GM12878 (cell line): ENCODE data around the gene EFCAB9. TPM values are rescaled to one million over a fixed set of nuclear protein-coding genes. Genes with fewer than 3 reads are reported as not detected.

Source experiments
- ATAC-seq: fragments of 200-7000 bp; cut with Tn5 transposase; 3 replicates; pipeline ENCODE4 v1.9.1; 2020; ENCODE audit warnings: mild to moderate bottlenecking, moderate library complexity
- BruUV-seq: library from RNA; stranded (reverse); fragments of 400-500 nt; replicated peaks from 2 replicates; lab custom pipeline; 2021; lab: Mats Ljungman, UMichigan
- CTCF ChIA-PET: fragments of 300-600 bp; sonication (Branson Sonifier 250); formaldehyde crosslinking; extraction: SDS; loops from one replicate; lab custom pipeline; 2021; ENCODE audit warnings: inconsistent platforms; lab: Yijun Ruan, JAX
- POLR2A ChIA-PET: fragments of 350-600 bp; formaldehyde crosslinking; extraction: SDS; loops from one replicate; lab custom pipeline; 2021; ENCODE audit warnings: inconsistent platforms; lab: Charles Lee
- RAD21 ChIA-PET: fragments of 300-600 bp; sonication (Branson Sonifier 250); formaldehyde crosslinking; loops from one replicate; lab custom pipeline; 2023; ENCODE audit warnings: antibody characterized with exemption; ENCODE audit not compliant: unreplicated experiment; lab: Charles Lee
- SMC1A ChIA-PET: fragments of 300-600 bp; sonication (Branson Sonifier 250); formaldehyde crosslinking; loops from one replicate; lab custom pipeline; 2023; ENCODE audit not compliant: unreplicated experiment, uncharacterized antibody; lab: Charles Lee
- DNase-seq: peaks from one replicate; pipeline ENCODE4 v3.0.0-alpha.2; 2011; ENCODE audit warnings: low read depth, low spot score
- FAIRE-seq: peaks from 3 replicates; lab custom pipeline; 2011; peaks lifted over from hg19 to GRCh38; lab: Jason Lieb, UNC
- H2AFZ ChIP-seq: 2 replicates; pipeline ENCODE4 v1.6.0; 2011; ENCODE audit warnings: low read depth, low read length, control low read depth; ENCODE audit not compliant: control insufficient read depth
- H3K27ac ChIP-seq: 2 replicates; pipeline ENCODE4 v1.5.1; 2011; ENCODE audit warnings: control low read depth; ENCODE audit not compliant: control insufficient read depth, insufficient read depth
- H3K27me3 ChIP-seq, 2 experiments: replicated peaks in 1 of 2; 2 replicates each; pipeline versions ENCODE4 v1.6.0 to v1.6.1; 2011; ENCODE audit warnings: low read length in 1 of 2; ENCODE audit not compliant: control insufficient read depth in 2 of 2, insufficient read depth in 2 of 2
- H3K36me3 ChIP-seq, 2 experiments: 2 replicates each; pipeline ENCODE4 v1.5.1; 2011; ENCODE audit warnings: low read length in 1 of 2; ENCODE audit not compliant: control insufficient read depth in 2 of 2, insufficient read depth in 2 of 2
- H3K4me1 ChIP-seq: 2 replicates; pipeline ENCODE4 v1.6.1; 2011; ENCODE audit warnings: mild to moderate bottlenecking, low read length, moderate library complexity, mixed read lengths; ENCODE audit not compliant: control insufficient read depth, insufficient read depth
- H3K4me2 ChIP-seq: 2 replicates; pipeline ENCODE4 v1.6.0; 2011; ENCODE audit warnings: control low read depth; ENCODE audit not compliant: control insufficient read depth, insufficient read depth
- H3K4me3 ChIP-seq: fragments of 200-600 bp; sonication (generic); 2 replicates; pipeline ENCODE4 v1.5.1; 2016
- H3K79me2 ChIP-seq: 2 replicates; pipeline ENCODE4 v1.6.0; 2011; ENCODE audit warnings: low read length; ENCODE audit not compliant: control insufficient read depth, insufficient read depth
- H3K9ac ChIP-seq: 2 replicates; pipeline ENCODE4 v1.8.0; 2011; ENCODE audit warnings: low read length, control low read depth, mixed read lengths; ENCODE audit not compliant: control insufficient read depth, insufficient read depth
- H3K9me3 ChIP-seq: replicated peaks from 3 replicates; pipeline ENCODE4 v1.5.1; 2011; ENCODE audit warnings: mild to moderate bottlenecking, low read length; ENCODE audit not compliant: control insufficient read depth, insufficient read depth
- H4K20me1 ChIP-seq: 2 replicates; pipeline ENCODE4 v1.6.0; 2011; ENCODE audit not compliant: control insufficient read depth, insufficient read depth
- ATF3 ChIP-seq: IDR thresholded peaks from 2 replicates; pipeline ENCODE4 v1.6.1; 2011; ENCODE audit warnings: low read depth, mild to moderate bottlenecking, low read length, moderate library complexity, borderline replicate concordance; ENCODE audit errors: extremely low read depth
- E2F8 ChIP-seq: fragments of 450-650 bp; IDR thresholded peaks from 2 replicates; pipeline ENCODE4 v1.6.1; 2018; ENCODE audit warnings: mild to moderate bottlenecking, low read depth, moderate library complexity; ENCODE audit not compliant: partially characterized antibody
- EZH2 ChIP-seq: IDR thresholded peaks from 2 replicates; pipeline ENCODE4 v1.6.1; 2012; ENCODE audit warnings: low read depth, mild to moderate bottlenecking, control low read depth, inconsistent platforms, low read length, borderline replicate concordance; ENCODE audit not compliant: control insufficient read depth
- IKZF1 ChIP-seq: fragments of 450-650 bp; conservative IDR thresholded peaks from 2 replicates; pipeline ENCODE4 v1.6.1; 2017; ENCODE audit warnings: antibody characterized with exemption, mild to moderate bottlenecking
- JUNB ChIP-seq: IDR thresholded peaks from 2 replicates; pipeline ENCODE4 v1.6.1; 2016; ENCODE audit warnings: antibody characterized with exemption, mild to moderate bottlenecking
- MAX ChIP-seq: IDR thresholded peaks from 2 replicates; pipeline ENCODE4 v1.6.1; 2012; ENCODE audit warnings: low read depth, low read length, improper control_type of control experiment
- MEF2A ChIP-seq: IDR thresholded peaks from 2 replicates; pipeline ENCODE4 v1.6.1; 2011; ENCODE audit warnings: low read depth, mild to moderate bottlenecking, low read length, moderate library complexity; ENCODE audit not compliant: insufficient read depth
- NKRF ChIP-seq: fragments of 450-650 bp; conservative IDR thresholded peaks from 2 replicates; pipeline ENCODE4 v1.6.1; 2017; ENCODE audit warnings: mild to moderate bottlenecking, moderate library complexity
- NR2F1 ChIP-seq: fragments of 450-650 bp; conservative IDR thresholded peaks from 2 replicates; pipeline ENCODE4 v1.6.1; 2017; ENCODE audit warnings: mild to moderate bottlenecking
- POLR2A ChIP-seq: IDR thresholded peaks from 2 replicates; pipeline ENCODE4 v1.6.1; 2011; ENCODE audit warnings: low read depth, mild to moderate bottlenecking, low read length
- RUNX3 ChIP-seq: IDR thresholded peaks from 2 replicates; pipeline ENCODE4 v1.6.1; 2012; ENCODE audit warnings: low read length, inconsistent platforms
- TAF1 ChIP-seq: IDR thresholded peaks from 2 replicates; pipeline ENCODE4 v1.6.1; 2011; ENCODE audit warnings: mild to moderate bottlenecking, low read depth, low read length, borderline replicate concordance
- ZNF207 ChIP-seq: fragments of 450-650 bp; IDR thresholded peaks from 2 replicates; pipeline ENCODE4 v1.6.1; 2014; ENCODE audit warnings: antibody characterized with exemption, mild to moderate bottlenecking, borderline replicate concordance
- WGBS: methylation state at CpG from one replicate; pipeline ENCODE4 v1.1.6; 2016; ENCODE audit warnings: low lambda C conversion rate; ENCODE audit not compliant: insufficient replicate concordance, insufficient coverage; ENCODE audit errors: missing lambda C conversion rate; 5-methylcytosine and 5-hydroxymethylcytosine counted together
- in situ Hi-C: fragments of 300-500 bp; cut with MboI; formaldehyde crosslinking; loops from 9 replicates; pipeline ENCODE4 v1.14.3; 2018; ENCODE audit warnings: mixed read lengths
- intact Hi-C: fragments of 100-400 bp; cut with micrococcal nuclease; formaldehyde crosslinking; loops from one replicate; pipeline ENCODE4 v1.14.2; 2022; ENCODE audit not compliant: unreplicated experiment
- polyA plus RNA-seq, 11 experiments: library from polyadenylated mRNA; depleted of rRNA in 4 of 11; unstranded in 6 of 11; stranded (reverse) in 5 of 11; fragments of >200 nt; fragmentation: Nextera tagmentation in 4 of 11; fragmentation: Illumina TruSeq in 1 of 11; extraction: Ambion mirVana in 4 of 11; extraction: Trizol in 1 of 11; gene quantifications; 1 replicate in 1 of 11; 2 replicates in 10 of 11; pipeline versions ENCODE4 v1.2.1 to v1.2.3, GENCODE V29; 2011 to 2016; ENCODE audit warnings: inconsistent platforms in 2 of 11, missing spikeins in 2 of 11, low read depth in 1 of 11
- total RNA-seq, 4 experiments: library from RNA; depleted of rRNA in 3 of 4; stranded (reverse); fragments of >200 nt in 3 of 4; fragmentation: Illumina TruSeq in 1 of 4; extraction: Trizol in 1 of 4; gene quantifications; 2 replicates each; pipeline versions ENCODE4 v1.2.1 to v1.2.3, GENCODE V29; 2013 to 2021

The EFCAB9 gene
- total and polyA plus RNA-seq, 10 of the 15 experiments (the other 5 are each of a cell fraction or from before 2014, with no cell fraction given): 0.73 TPM; not detected in 9

GRCh38 chr5:172248637-172249036 lies 54.7 kb downstream of the EFCAB9 start:
- peaks cover 29% of the 10 kb centered on the region for H3K79me2 ChIP-seq
- ChIA-PET SMC1A (no interaction called here), RAD21 (interaction anchor here (0.6 kb wide), 1 partner anchor 384 kb away, joined by 3 read pairs; no protein-coding TSS in a partner anchor), CTCF (no interaction called here), POLR2A (interaction anchor here (0.5 kb wide), 1 partner anchor 84 kb away, joined by 4 read pairs; no protein-coding TSS in a partner anchor)
- FAIRE-seq: no peak
- H3K4me2 ChIP-seq: no peak overlapping the region
- no TSS peak for BruUV-seq
- H3K36me3 ChIP-seq: peaks cover 0 to 3% of the 10 kb centered on the region in 2 experiments; a peak in 1 of 4 replicates
- no peak overlapping the region for H3K9ac ChIP-seq
- WGBS: 100% methylated on average over 2 of the region's 2 CpGs
- intact Hi-C loops: no loop called here
- no peaks in the 10 kb centered on the region for H4K20me1 ChIP-seq
- no peaks in the 10 kb centered on the region for H3K4me1 ChIP-seq
- H3K27me3 ChIP-seq: no peaks in the 10 kb centered on the region
- H3K4me3 ChIP-seq: no peak overlapping the region
- in situ Hi-C loops: no loop called here
- ATAC-seq: no peak
- H3K9me3 ChIP-seq: peaks cover 8% of the 10 kb centered on the region; the same call in 2 of the 3 replicates
- H2AFZ ChIP-seq: no peak overlapping the region
- DNase-seq: no peak
- H3K27ac ChIP-seq: no peak overlapping the region
- TF ChIP-seq IKZF1: no peak
- TF ChIP-seq EZH2: no peak
- no peak for TF ChIP-seq POLR2A
- no peak for TF ChIP-seq MAX
- no peak for TF ChIP-seq MEF2A
- no peak for TF ChIP-seq ATF3
- TF ChIP-seq RUNX3: no peak
- TF ChIP-seq JUNB: no peak
- no peak for TF ChIP-seq NKRF
- no peak for TF ChIP-seq TAF1
- no peak for TF ChIP-seq ZNF207
- TF ChIP-seq E2F8: no peak
- TF ChIP-seq NR2F1: no peak
- TF ChIP-seq, all 136 proteins: peak for 0
